ENCODE results near the gene GALNT4. TPM values are rescaled to one million over a fixed set of nuclear protein-coding genes. Genes with fewer than 3 reads are reported as not detected.

The GALNT4 gene
- total and polyA plus RNA-seq, 9 of the 15 experiments (the other 6 are each of a cell fraction or from before 2014, with no cell fraction given), result 1.2 to 4.6 (median 3.4) TPM

GRCh38 chr12:89540586-89540985 lies 16.0 kb upstream of the GALNT4 start (continued):
- no peak for TF ChIP-seq HOMEZ (CRISPR knock-in tag; IDR thresholded peaks at IDR 0.05)
- peak; percentile 45; the same call in 1 of the 2 replicates for TF ChIP-seq VEZF1 (CRISPR knock-in tag; IDR thresholded peaks at IDR 0.05)
- no peak for TF ChIP-seq SPI1 (IDR thresholded peaks at IDR 0.05; ENCODE audit: borderline replicate concordance, low read depth, low read length)
- 0 out of 2 replicates have a peak, but pooled peaks have one; percentile 61 for TF ChIP-seq ATF4 (CRISPR knock-in tag; IDR thresholded peaks at IDR 0.05)
- peak; percentile 62; the same call in 1 of the 2 replicates for TF ChIP-seq MTA3 (IDR thresholded peaks at IDR 0.05; ENCODE audit: borderline replicate concordance)
- no peak for TF ChIP-seq TRIM25 (IDR thresholded peaks at IDR 0.05; ENCODE audit: borderline replicate concordance)
- TF ChIP-seq CHAMP1 (IDR thresholded peaks at IDR 0.05), result peak; percentile 50; the same call in 1 of the 2 replicates
- TF ChIP-seq NRF1 (conservative IDR thresholded peaks at IDR 0.05 in 1 of 2, IDR thresholded peaks at IDR 0.05 in 1 of 2), result 0 out of 4 replicates have a peak, but pooled peaks of 1 of the 2 experiments have one; percentile 9
- peak; percentile 72 for TF ChIP-seq MEIS2 (IDR thresholded peaks at IDR 0.05; ENCODE audit: partially characterized antibody)
- peak; percentile 68 for TF ChIP-seq L3MBTL2 (IDR thresholded peaks at IDR 0.05)
- peak; percentile 22; the same call in 1 of the 2 replicates for TF ChIP-seq EP400 (IDR thresholded peaks at IDR 0.05)
- peak in 1 of 2 experiments; percentile 22; a peak in 1 of 4 replicates for TF ChIP-seq TEAD1 (CRISPR knock-in tag; IDR thresholded peaks at IDR 0.05)
- no peak for TF ChIP-seq ZBTB33 (CRISPR knock-in tag; IDR thresholded peaks at IDR 0.05)
- TF ChIP-seq CCNT2 (IDR thresholded peaks at IDR 0.05; ENCODE audit: borderline replicate concordance, extremely low read depth, insufficient read length, low read depth, low read length), result peak; percentile 95
- no peak for TF ChIP-seq ELF1 (tag; IDR thresholded peaks at IDR 0.05)
- 0 out of 2 replicates have a peak, but pooled peaks have one; percentile 51 for TF ChIP-seq ZNF197 (CRISPR knock-in tag; IDR thresholded peaks at IDR 0.05; ENCODE audit: low read depth)
- TF ChIP-seq SAFB (IDR thresholded peaks at IDR 0.05; ENCODE audit: borderline replicate concordance, low read depth, low read length), result no peak
